ENCODE data around the gene CPEB3. TPM values are rescaled to one million over a fixed set of nuclear protein-coding genes. Genes with fewer than 3 reads are reported as not detected.
A peak's percentile ranks its signal among the peaks of the same experiment; 100 is the strongest.

CPEB3 gene
- total RNA-seq, 1 donor, result 0.43 TPM

GRCh38 chr10:92202536-92202935 lies 88.3 kb downstream of the CPEB3 start:
- no peak for TF ChIP-seq CTCF (IDR thresholded peaks at IDR 0.05; ENCODE audit: insufficient read depth, low read depth, low read length)
- no peak for DNase-seq (ENCODE audit: low read depth)
- no peak overlapping the region for H3K4me3 ChIP-seq (ENCODE audit: low read depth, low read length)

GRCh38 chr10:92200564-92200963 lies 90.3 kb downstream of the CPEB3 start:
- DNase-seq (ENCODE audit: low read depth), result no peak
- TF ChIP-seq CTCF (IDR thresholded peaks at IDR 0.05; ENCODE audit: insufficient read depth, low read depth, low read length), result no peak
- H3K4me3 ChIP-seq (ENCODE audit: low read depth, low read length), result no peak overlapping the region

GRCh38 chr10:92187101-92187500 lies 103.8 kb downstream of the CPEB3 start:
- no peak overlapping the region for H3K4me3 ChIP-seq (ENCODE audit: low read depth, low read length)
- DNase-seq (ENCODE audit: low read depth), result no peak
- no peak for TF ChIP-seq CTCF (IDR thresholded peaks at IDR 0.05; ENCODE audit: insufficient read depth, low read depth, low read length)

GRCh38 chr10:92184977-92185376 lies 105.9 kb downstream of the CPEB3 start:
- no peak for TF ChIP-seq CTCF (IDR thresholded peaks at IDR 0.05; ENCODE audit: insufficient read depth, low read depth, low read length)
- H3K4me3 ChIP-seq (ENCODE audit: low read depth, low read length), result no peak overlapping the region

GRCh38 chr10:92183199-92183598 lies 107.7 kb downstream of the CPEB3 start:
- no peak overlapping the region for H3K4me3 ChIP-seq (ENCODE audit: low read depth, low read length)
- TF ChIP-seq CTCF (IDR thresholded peaks at IDR 0.05; ENCODE audit: insufficient read depth, low read depth, low read length), result no peak
- no peak for DNase-seq (ENCODE audit: low read depth)

More at GRCh38 chr10:92184977-92185376, 105.9 kb downstream of the CPEB3 start:
- no peak for DNase-seq (ENCODE audit: low read depth)

- DNase-seq (ENCODE audit: low read depth), result peak; percentile 40
- no peak overlapping the region for H3K4me3 ChIP-seq (ENCODE audit: low read depth, low read length)
- peak; percentile 41 for TF ChIP-seq CTCF (IDR thresholded peaks at IDR 0.05; ENCODE audit: insufficient read depth, low read depth, low read length)
These were observed 109.3 kb downstream of the CPEB3 start for GRCh38 chr10:92181575-92181974.

- TF ChIP-seq CTCF (IDR thresholded peaks at IDR 0.05; ENCODE audit: insufficient read depth, low read depth, low read length), result no peak
- no peak overlapping the region for H3K4me3 ChIP-seq (ENCODE audit: low read depth, low read length)
- DNase-seq (ENCODE audit: low read depth), result no peak
These were observed 110.5 kb downstream of the CPEB3 start for GRCh38 chr10:92180399-92180798.
